A549 (cell line): ENCODE results near the gene USO1. TPM values are rescaled to one million over a fixed set of nuclear protein-coding genes. Genes with fewer than 3 reads are reported as not detected.
"Not testable (repeated sequence)": the region's sequence is repeated elsewhere in the genome, so short reads cannot be mapped to it uniquely, and the experiment has no call there.

Experiments
- ATAC-seq, 2 experiments: fragments of 200-7000 bp in 1 of 2; fragments of >200 bp in 1 of 2; cut with Nextera tagmentation in 1 of 2; cut with Tn5 transposase in 1 of 2; 3 replicates each; pipeline versions ENCODE4 v1.8.0 to v1.9.1; 2018 to 2020; ENCODE audit warnings: mild to moderate bottlenecking in 1 of 2, moderate library complexity in 1 of 2
- CTCF ChIA-PET: fragments of 300-600 bp; sonication (Branson Sonifier 250); formaldehyde crosslinking; extraction: SDS; loops from one replicate; lab custom pipeline; 2021; ENCODE audit warnings: antibody characterized with exemption, inconsistent platforms; lab: Yijun Ruan, JAX
- POLR2A ChIA-PET: fragments of 350-600 bp; formaldehyde crosslinking; extraction: SDS; loops from one replicate; lab custom pipeline; 2021; ENCODE audit warnings: antibody characterized with exemption, inconsistent platforms; lab: Yijun Ruan, JAX
- DNase-seq, 2 experiments: peaks; one replicate each; pipeline versions ENCODE4 v3.0.0 to v3.0.0-alpha.2; 2011 to 2016; ENCODE audit warnings: low read depth in 1 of 2, low spot score in 1 of 2
- FAIRE-seq: peaks from 2 replicates; lab custom pipeline; 2011; peaks lifted over from hg19 to GRCh38; lab: Jason Lieb, UNC
- H3K27ac ChIP-seq, 2 experiments: fragments of >200 bp; sonication (Bioruptor Twin); formaldehyde crosslinking; 3 replicates each; pipeline ENCODE4 v1.5.1; 2016 to 2017
- H3K4me1 ChIP-seq: fragments of >200 bp; sonication (Bioruptor Twin); formaldehyde crosslinking; 3 replicates; pipeline ENCODE4 v1.6.1; 2016
- H3K4me2 ChIP-seq: fragments of >200 bp; sonication (Bioruptor Twin); formaldehyde crosslinking; 3 replicates; pipeline ENCODE4 v1.6.1; 2016
- H3K4me3 ChIP-seq: fragments of >200 bp; sonication (Bioruptor Twin); formaldehyde crosslinking; 3 replicates; pipeline ENCODE4 v1.5.1; 2016
- H3K9me3 ChIP-seq: fragments of >200 bp; sonication (Bioruptor Twin); formaldehyde crosslinking; 3 replicates; pipeline ENCODE4 v1.6.1; 2016
- ATOH8 ChIP-seq: fragments of 250-450 bp; sonication (Bioruptor Pico); IDR thresholded peaks from 2 replicates; pipeline ENCODE4 v1.5.0; 2020; ENCODE audit warnings: low read depth, mild to moderate bottlenecking, moderate library complexity
- BHLHE40 ChIP-seq: IDR thresholded peaks from 2 replicates; pipeline ENCODE4 v1.6.1; 2012; ENCODE audit warnings: low read depth, low read length, inconsistent platforms
- CBX2 ChIP-seq: fragments of 200-600 bp; sonication (generic); IDR thresholded peaks from 2 replicates; pipeline ENCODE4 v1.6.1; 2016; ENCODE audit warnings: low read depth, mild to moderate bottlenecking, borderline replicate concordance
- CBX8 ChIP-seq: fragments of 200-600 bp; sonication (generic); IDR thresholded peaks from 2 replicates; pipeline ENCODE4 v1.6.1; 2016
- CEBPB ChIP-seq, 2 experiments: fragments of >200 bp in 1 of 2; sonication (Bioruptor Twin) in 1 of 2; formaldehyde crosslinking in 1 of 2; IDR thresholded peaks; 2 replicates each; pipeline ENCODE4 v1.6.1; 2012 to 2016
- CHD4 ChIP-seq: fragments of 200-600 bp; sonication (generic); IDR thresholded peaks from 2 replicates; pipeline ENCODE4 v1.6.1; 2016; ENCODE audit warnings: antibody characterized with exemption, mild to moderate bottlenecking, borderline replicate concordance
- EHF ChIP-seq: fragments of 250-450 bp; sonication (Bioruptor Pico); IDR thresholded peaks from 2 replicates; pipeline ENCODE4 v1.5.0; 2020; ENCODE audit warnings: mild to moderate bottlenecking
- EHMT2 ChIP-seq: fragments of 200-600 bp; sonication (generic); IDR thresholded peaks from 2 replicates; pipeline ENCODE4 v1.6.1; 2016; ENCODE audit warnings: antibody characterized with exemption, low read depth, mild to moderate bottlenecking, moderate library complexity
- FOSB ChIP-seq: fragments of 250-450 bp; sonication (Bioruptor Pico); IDR thresholded peaks from 2 replicates; pipeline ENCODE4 v1.5.0; 2020; ENCODE audit warnings: mild to moderate bottlenecking, moderate library complexity
- HES2 ChIP-seq: fragments of >200 bp; sonication (Bioruptor Twin); formaldehyde crosslinking; IDR thresholded peaks from 2 replicates; pipeline ENCODE4 v1.6.1; 2016
- HOXA7 ChIP-seq: fragments of 250-450 bp; sonication (Bioruptor Pico); IDR thresholded peaks from 2 replicates; pipeline ENCODE4 v1.5.0; 2020; ENCODE audit warnings: mild to moderate bottlenecking, moderate library complexity
- HOXB13 ChIP-seq: fragments of 250-450 bp; sonication (Bioruptor Pico); IDR thresholded peaks from 2 replicates; pipeline ENCODE4 v1.5.0; 2020; ENCODE audit warnings: low read depth, mild to moderate bottlenecking, moderate library complexity
- HOXB5 ChIP-seq: fragments of 250-450 bp; sonication (Bioruptor Pico); IDR thresholded peaks from 2 replicates; pipeline ENCODE4 v1.5.0; 2020; ENCODE audit warnings: mild to moderate bottlenecking, moderate library complexity
- KDM5A ChIP-seq: fragments of 200-600 bp; sonication (generic); IDR thresholded peaks from 2 replicates; pipeline ENCODE4 v1.6.1; 2016; ENCODE audit warnings: antibody characterized with exemption, mild to moderate bottlenecking
- MAFK ChIP-seq: fragments of 450-650 bp; IDR thresholded peaks from 2 replicates; pipeline ENCODE4 v1.6.1; 2014; ENCODE audit not compliant: partially characterized antibody
- MAX ChIP-seq: IDR thresholded peaks from 2 replicates; pipeline ENCODE4 v1.6.1; 2012
- MAZ ChIP-seq: fragments of 150-350 bp; IDR thresholded peaks from 2 replicates; pipeline ENCODE4 v1.6.1; 2014; ENCODE audit warnings: antibody characterized with exemption, low read depth, low read length, borderline replicate concordance
- NFE2L2 ChIP-seq: fragments of 150-350 bp; conservative IDR thresholded peaks from 2 replicates; pipeline ENCODE4 v1.6.1; 2014; ENCODE audit warnings: low read length
- NPAS2 ChIP-seq: fragments of 250-450 bp; sonication (Bioruptor Pico); IDR thresholded peaks from 2 replicates; pipeline ENCODE4 v1.8.0; 2022; ENCODE audit warnings: mild to moderate bottlenecking, moderate library complexity, borderline replicate concordance
- POLR2AphosphoS2 ChIP-seq: conservative IDR thresholded peaks from 2 replicates; pipeline ENCODE4 v1.6.1; 2012; ENCODE audit warnings: low read length, improper control_type of control experiment, inconsistent platforms
- SMC3 ChIP-seq: fragments of >200 bp; sonication (Bioruptor Twin); formaldehyde crosslinking; IDR thresholded peaks from 3 replicates; pipeline ENCODE4 v1.6.1; 2018; ENCODE audit warnings: inconsistent platforms
- SREBF2 ChIP-seq: fragments of 450-650 bp; IDR thresholded peaks from 2 replicates; pipeline ENCODE4 v1.6.1; 2014; ENCODE audit warnings: mild to moderate bottlenecking, moderate library complexity
- TFCP2L1 ChIP-seq: fragments of 250-450 bp; sonication (Bioruptor Pico); IDR thresholded peaks from 2 replicates; pipeline ENCODE4 v1.5.0; 2021; ENCODE audit warnings: mild to moderate bottlenecking
- WGBS: methylation state at CpG from one replicate; pipeline ENCODE4 v1.1.6; 2017; ENCODE audit errors: missing lambda C conversion rate; 5-methylcytosine and 5-hydroxymethylcytosine counted together
- polyA plus RNA-seq, 4 experiments: library from polyadenylated mRNA; depleted of rRNA in 3 of 4; stranded (reverse); fragments of >200 nt; fragmentation: RNase III in 1 of 4; extraction: RNeasy Plus Mini Kit Qiagen cat#74134 plus additional on column Dnase treatment in 1 of 4; gene quantifications; 2 replicates in 3 of 4; 3 replicates in 1 of 4; pipeline ENCODE4 v1.2.3, GENCODE V29; 2011 to 2017
- TF ChIP-seq, protein P1 (sequence below): IDR thresholded peaks from 2 replicates; pipeline ENCODE4 v1.6.1; 2012
- TF ChIP-seq, protein P2 (sequence below): fragments of >200 bp; sonication (Bioruptor Twin); formaldehyde crosslinking; IDR thresholded peaks from 3 replicates; pipeline ENCODE4 v1.6.1; 2016

Gene USO1
- polyA plus RNA-seq, 2 of the 4 experiments (the other 2 are of a cell fraction), result 54.7 to 97.6 TPM

- FAIRE-seq, result no peak
Measured at GRCh38 chr4:75714704-75715103, 9.7 kb upstream of the USO1 start.

DNA sequence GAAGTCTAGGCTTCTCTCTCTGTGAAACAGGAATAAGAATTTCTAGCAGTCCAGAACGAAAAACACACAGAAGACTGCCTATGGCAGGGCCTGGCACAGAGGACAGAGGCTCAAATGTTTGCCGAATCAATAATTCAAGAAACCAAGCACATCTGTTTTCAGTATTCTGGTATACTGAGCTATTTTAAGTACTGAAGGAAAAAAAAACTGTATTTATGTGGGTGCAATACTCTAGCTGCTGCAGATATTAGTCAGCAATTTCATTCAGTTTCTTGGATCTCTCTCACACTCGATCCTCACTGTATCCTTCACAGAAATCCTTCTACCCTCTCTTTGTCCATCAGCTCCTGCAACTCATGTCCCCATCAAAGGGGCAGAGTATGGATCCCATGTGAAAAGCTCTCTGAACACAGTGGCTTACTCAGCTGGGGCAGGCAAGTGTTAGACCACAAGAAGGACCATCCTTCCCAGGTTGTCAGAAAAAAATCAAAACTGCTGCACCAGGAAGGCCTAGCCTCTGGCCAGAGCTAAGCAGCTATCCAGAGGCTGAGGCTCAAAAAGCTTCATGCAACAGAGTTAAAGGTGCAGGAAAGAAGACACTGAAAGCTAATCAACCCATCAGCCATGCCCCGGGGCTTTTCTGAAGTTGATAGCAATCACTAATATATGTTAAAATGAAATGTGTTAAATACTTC, 9.1 kb upstream of the USO1 start:
- peak overlapping the region; percentile 12; the same call in 2 of the 3 replicates for H3K4me2 ChIP-seq
- no peak overlapping the region for H3K4me3 ChIP-seq
- peaks cover 18% of the 10 kb centered on the region for H3K4me1 ChIP-seq
- peak in 1 of 2 experiments; percentile 36; a peak in 2 of 6 replicates for ATAC-seq
- CTCF ChIA-PET, result interaction anchor here (1.4 to 2.1 kb wide), 2 partner anchors 9 to 32 kb away, joined by 3 to 15 read pairs; partner anchors contain the start of gene USO1
- WGBS, result 85% methylated on average over 4 of the region's 4 CpGs
- no peak for TF ChIP-seq CBX2
- no peak for TF ChIP-seq HOXB5 (CRISPR knock-in tag)
- TF ChIP-seq, protein P1, sequence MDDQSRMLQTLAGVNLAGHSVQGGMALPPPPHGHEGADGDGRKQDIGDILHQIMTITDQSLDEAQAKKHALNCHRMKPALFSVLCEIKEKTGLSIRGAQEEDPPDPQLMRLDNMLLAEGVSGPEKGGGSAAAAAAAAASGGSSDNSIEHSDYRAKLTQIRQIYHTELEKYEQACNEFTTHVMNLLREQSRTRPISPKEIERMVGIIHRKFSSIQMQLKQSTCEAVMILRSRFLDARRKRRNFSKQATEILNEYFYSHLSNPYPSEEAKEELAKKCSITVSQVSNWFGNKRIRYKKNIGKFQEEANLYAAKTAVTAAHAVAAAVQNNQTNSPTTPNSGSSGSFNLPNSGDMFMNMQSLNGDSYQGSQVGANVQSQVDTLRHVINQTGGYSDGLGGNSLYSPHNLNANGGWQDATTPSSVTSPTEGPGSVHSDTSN, result no peak
- no peak for TF ChIP-seq MAX
- TF ChIP-seq TFCP2L1 (CRISPR knock-in tag), result no peak
- no peak for TF ChIP-seq NFE2L2
- no peak for TF ChIP-seq SMC3
- no peak for TF ChIP-seq SREBF2
- no peak for TF ChIP-seq HES2
- TF ChIP-seq POLR2AphosphoS2, result no peak
- no peak for TF ChIP-seq FOSB (CRISPR knock-in tag)
- no peak for TF ChIP-seq CBX8
- TF ChIP-seq, protein P2, sequence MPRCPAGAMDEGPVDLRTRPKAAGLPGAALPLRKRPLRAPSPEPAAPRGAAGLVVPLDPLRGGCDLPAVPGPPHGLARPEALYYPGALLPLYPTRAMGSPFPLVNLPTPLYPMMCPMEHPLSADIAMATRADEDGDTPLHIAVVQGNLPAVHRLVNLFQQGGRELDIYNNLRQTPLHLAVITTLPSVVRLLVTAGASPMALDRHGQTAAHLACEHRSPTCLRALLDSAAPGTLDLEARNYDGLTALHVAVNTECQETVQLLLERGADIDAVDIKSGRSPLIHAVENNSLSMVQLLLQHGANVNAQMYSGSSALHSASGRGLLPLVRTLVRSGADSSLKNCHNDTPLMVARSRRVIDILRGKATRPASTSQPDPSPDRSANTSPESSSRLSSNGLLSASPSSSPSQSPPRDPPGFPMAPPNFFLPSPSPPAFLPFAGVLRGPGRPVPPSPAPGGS, result no peak
- no peak for TF ChIP-seq NPAS2 (CRISPR knock-in tag)
- TF ChIP-seq MAZ, result no peak
- no peak for TF ChIP-seq KDM5A
- TF ChIP-seq CHD4, result no peak
- no peak for TF ChIP-seq EHMT2
- TF ChIP-seq BHLHE40, result no peak
- no peaks in the 10 kb centered on the region for H3K9me3 ChIP-seq
- peak overlapping the region in 1 of 2 experiments; percentile 60; a peak in 4 of 6 replicates for H3K27ac ChIP-seq
- POLR2A ChIA-PET, result interaction anchor here (4.0 kb wide), 1 partner anchor 9 kb away, joined by 18 read pairs; the partner anchor contains the start of gene USO1
- FAIRE-seq, result no peak
- DNase-seq, result no peak

More at GRCh38 chr4:75714704-75715103, 9.7 kb upstream of the USO1 start:
- no peak for DNase-seq
- 72% methylated on average over 1 of the region's 1 CpG for WGBS
- Histone ChIP-seq H3K4me3 (no peak overlapping the region), H3K4me2 (peak overlapping the region; percentile 12; the same call in 1 of the 3 replicates), H3K27ac (peak overlapping the region in 1 of 2 experiments; percentile 60; a peak in 1 of 6 replicates), H3K9me3 (no peaks in the 10 kb centered on the region)
- POLR2A ChIA-PET, result interaction anchor here (4.0 kb wide), 1 partner anchor 9 kb away, joined by 18 read pairs; the partner anchor contains the start of gene USO1
- ATAC-seq, result no peak
- TF ChIP-seq NFE2L2, result no peak
- TF ChIP-seq HOXB13 (CRISPR knock-in tag), result no peak
- TF ChIP-seq CHD4, result no peak
- no peak for TF ChIP-seq EHMT2
- TF ChIP-seq CEBPB (IDR thresholded peaks at IDR 0.05), result no peak
- no peak for TF ChIP-seq ATOH8 (CRISPR knock-in tag)
- no peak for TF ChIP-seq KDM5A
- TF ChIP-seq HOXA7 (CRISPR knock-in tag), result no peak
- TF ChIP-seq CBX2, result no peak
- no peak for TF ChIP-seq TFCP2L1 (CRISPR knock-in tag)
- no peak for TF ChIP-seq MAFK
- TF ChIP-seq, protein P2, result no peak
- TF ChIP-seq EHF (CRISPR knock-in tag), result no peak
- TF ChIP-seq, all 56 proteins: peak for 0
- CTCF ChIA-PET, result interaction anchor here (1.4 to 2.1 kb wide), 2 partner anchors 9 to 31 kb away, joined by 3 to 15 read pairs; partner anchors contain the start of gene USO1
- peaks cover 19% of the 10 kb centered on the region for H3K4me1 ChIP-seq

- POLR2A ChIA-PET, result interaction anchor here (4.0 kb wide), 1 partner anchor 8 kb away, joined by 18 read pairs; the partner anchor contains the start of gene USO1
- DNase-seq, FAIRE-seq, ATAC-seq, H3K9me3 ChIP-seq, H3K27ac ChIP-seq, H3K4me2 ChIP-seq, H3K4me3 ChIP-seq: not testable (repeated sequence)
- CTCF ChIA-PET, result interaction anchor here (1.2 to 2.1 kb wide), 3 partner anchors 8 to 132 kb away, joined by 3 to 15 read pairs (median 3); partner anchors contain the start of gene USO1
- WGBS, result 90% methylated on average over 3 of the region's 3 CpGs
- H3K4me1 ChIP-seq, result peaks cover 14% of the 10 kb centered on the region; the same call in 2 of the 3 replicates
Measured at GRCh38 chr4:75716054-75716453, 8.3 kb upstream of the USO1 start.
